ENCODE measurements around the gene FFAR1. TPM values are rescaled to one million over a fixed set of nuclear protein-coding genes. Genes with fewer than 3 reads are reported as not detected.

Gene FFAR1
- total RNA-seq, 2 donors from 2014 or later = 0.19 to 0.36 TPM

GRCh38 chr19:35321291-35321690 lies 26.4 kb upstream of the FFAR1 start:
- Mint-ChIP-seq H3K9me3 (no peaks in the 10 kb centered on the region), H3K4me1 (ENCODE audit: low read depth in 2 of 2) (peaks cover 6 to 17% of the 10 kb centered on the region in 2 donors), H3K36me3 (no peaks in the 10 kb centered on the region), H3K27ac (peak overlapping the region in 1 of 2 donors; percentile 63), H3K4me3 (no peak overlapping the region), H3K27me3 (peaks cover 10 to 20% of the 10 kb centered on the region in 2 donors)
- no peak for DNase-seq (ENCODE audit: low spot score)
- no peak for ATAC-seq

- Mint-ChIP-seq H3K27me3 (peaks cover 10 to 22% of the 10 kb centered on the region in 2 donors), H3K4me3 (no peak overlapping the region), H3K27ac (peak overlapping the region in 1 of 2 donors; percentile 63), H3K9me3 (no peaks in the 10 kb centered on the region), H3K4me1 (ENCODE audit: low read depth in 2 of 2) (peaks cover 6 to 17% of the 10 kb centered on the region in 2 donors), H3K36me3 (no peaks in the 10 kb centered on the region)
- no peak for ATAC-seq
- DNase-seq (ENCODE audit: low spot score) = no peak
Measured at GRCh38 chr19:35322014-35322413, 25.7 kb upstream of the FFAR1 start.

- Mint-ChIP-seq H3K4me3 (no peak overlapping the region), H3K4me1 (ENCODE audit: low read depth in 2 of 2) (peaks cover 8 to 18% of the 10 kb centered on the region in 2 donors), H3K9me3 (no peaks in the 10 kb centered on the region), H3K27ac (peak overlapping the region in 1 of 2 donors; percentile 19), H3K36me3 (no peaks in the 10 kb centered on the region), H3K27me3 (peaks cover 26 to 34% of the 10 kb centered on the region in 2 donors)
- ATAC-seq (no peak), DNase-seq (ENCODE audit: low spot score) (no peak)
Measured at GRCh38 chr19:35327642-35328041, 20.1 kb upstream of the FFAR1 start.

DNA sequence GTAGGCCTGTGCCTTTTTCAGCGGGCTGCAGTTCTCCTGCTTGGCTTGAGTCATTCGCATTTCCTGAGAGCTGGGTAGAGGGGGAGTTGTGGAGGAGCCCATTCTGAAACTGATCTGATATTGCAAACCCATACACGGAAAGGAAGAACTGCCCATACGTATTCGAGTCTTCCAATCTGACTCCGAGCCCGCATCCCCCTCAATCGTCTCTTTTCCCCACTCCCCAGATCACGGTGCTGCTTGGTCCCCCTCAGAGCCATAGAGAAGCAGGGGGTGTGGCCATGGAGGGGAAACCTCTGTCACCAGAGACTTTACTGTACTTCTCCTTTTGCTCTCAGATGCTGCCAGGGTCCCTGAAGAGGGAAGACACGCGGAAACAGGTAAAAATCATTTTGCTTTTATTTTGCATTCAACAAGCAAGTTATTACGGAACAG lies 18.8 kb upstream of the FFAR1 start, which contains the start of gene CD22:
Gene CD22, plus strand, starts transcription at position 337 of the 435 bp plus-strand sequence. CDS start 2,854 bp downstream, outside the sequence.
- Mint-ChIP-seq H3K27me3 (peaks cover 28 to 33% of the 10 kb centered on the region in 2 donors), H3K36me3 (no peaks in the 10 kb centered on the region), H3K4me3 (peak within 1 kb of the TSS; percentile 40), H3K9me3 (no peaks in the 10 kb centered on the region), H3K27ac (peak within 1 kb of the TSS in 1 of 2 donors; percentile 78), H3K4me1 (ENCODE audit: low read depth in 2 of 2) (peaks cover 8 to 22% of the 10 kb centered on the region in 2 donors)
- ATAC-seq = peak in 1 of 2 donors; percentile 32
- DNase-seq (ENCODE audit: low spot score) = no peak

DNA sequence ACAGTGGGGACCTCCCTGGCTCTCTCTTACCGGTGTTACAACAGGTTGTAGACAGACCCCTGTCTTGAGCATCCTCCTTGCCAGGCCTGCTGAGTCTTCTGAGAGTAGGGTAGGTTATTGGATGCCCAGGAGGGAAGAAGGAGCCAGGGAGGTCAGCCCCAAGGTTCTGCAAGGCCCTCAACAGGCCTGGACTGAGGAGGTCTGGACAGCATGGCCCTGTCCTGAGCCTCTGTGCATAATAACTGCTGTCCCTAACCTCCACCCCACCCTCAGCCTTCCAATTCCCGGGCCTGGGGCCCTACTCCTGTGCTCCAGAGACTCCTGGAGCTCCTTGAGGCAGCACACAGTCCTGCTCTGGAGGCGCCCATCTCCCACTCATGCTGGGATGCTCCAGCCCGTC lies 18.4 kb upstream of the FFAR1 start:
- Mint-ChIP-seq H3K9me3 (no peaks in the 10 kb centered on the region), H3K36me3 (no peaks in the 10 kb centered on the region), H3K27ac (peak overlapping the region in 1 of 2 donors; percentile 78), H3K27me3 (peaks cover 27 to 38% of the 10 kb centered on the region in 2 donors), H3K4me3 (peak overlapping the region; percentile 40), H3K4me1 (ENCODE audit: low read depth in 2 of 2) (peaks cover 13 to 18% of the 10 kb centered on the region in 2 donors)
- ATAC-seq (peak in 1 of 2 donors; percentile 27), DNase-seq (ENCODE audit: low spot score) (no peak)

DNA sequence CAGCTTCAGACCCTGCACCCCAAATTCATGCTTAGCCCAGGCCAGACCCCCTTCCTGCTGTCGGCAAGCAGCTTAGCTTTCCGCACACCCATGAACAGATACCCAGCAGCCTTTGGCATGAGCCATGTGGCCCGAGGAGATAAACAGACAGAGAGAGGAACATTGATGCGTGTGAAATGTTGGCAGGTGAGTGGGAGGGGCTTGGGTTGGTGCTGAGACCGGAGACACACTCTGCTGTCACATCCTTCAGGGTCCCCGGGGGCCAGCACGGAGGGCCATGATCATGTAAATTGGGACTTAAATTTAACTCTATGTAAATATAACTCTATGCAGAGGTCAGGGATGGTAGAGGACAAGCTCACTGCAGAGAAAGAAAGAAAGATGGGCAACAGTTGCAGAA lies 17.2 kb upstream of the FFAR1 start:
- Mint-ChIP-seq H3K36me3 (no peaks in the 10 kb centered on the region), H3K4me3 (no peak overlapping the region), H3K4me1 (ENCODE audit: low read depth in 2 of 2) (peaks cover 19 to 21% of the 10 kb centered on the region in 2 donors), H3K9me3 (no peaks in the 10 kb centered on the region), H3K27me3 (peaks cover 27 to 37% of the 10 kb centered on the region in 2 donors), H3K27ac (peak overlapping the region in 1 of 2 donors; percentile 80)
- DNase-seq (ENCODE audit: low spot score) = no peak
- ATAC-seq = no peak

DNA sequence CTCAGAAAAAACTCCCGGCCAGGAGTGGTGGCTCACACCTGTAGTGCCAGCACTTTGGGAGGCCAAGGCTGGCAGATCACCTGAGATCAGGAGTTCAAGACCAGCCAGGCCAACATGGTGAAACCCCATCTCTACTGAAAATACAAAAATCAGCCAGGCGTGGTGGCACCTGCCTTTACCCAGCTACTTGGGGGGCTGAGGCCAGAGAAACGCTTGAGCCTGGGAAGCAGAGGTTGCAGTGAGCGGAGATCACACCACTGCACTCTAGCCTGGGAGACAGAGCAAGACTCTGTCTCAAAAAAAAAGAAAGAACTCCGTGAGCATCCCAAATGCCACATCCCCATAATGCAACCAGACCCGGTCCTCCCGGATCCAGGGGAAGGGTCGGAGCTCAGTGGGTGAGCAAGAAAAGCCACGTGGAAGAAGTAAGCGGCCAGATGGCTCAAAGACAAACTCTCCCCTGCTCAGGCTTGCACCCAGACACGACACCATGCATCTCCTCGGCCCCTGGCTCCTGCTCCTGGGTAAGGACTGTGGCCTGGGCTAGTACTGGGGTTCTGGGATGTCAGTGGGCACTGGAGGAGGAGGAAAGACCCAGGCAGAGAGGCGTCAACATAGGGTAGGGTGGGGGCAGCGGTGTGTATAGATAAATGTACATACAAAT lies 16.0 kb upstream of the FFAR1 start:
- Mint-ChIP-seq H3K27me3 (peaks cover 23 to 27% of the 10 kb centered on the region in 2 donors), H3K36me3 (no peaks in the 10 kb centered on the region), H3K4me3 (no peak overlapping the region), H3K9me3 (no peaks in the 10 kb centered on the region), H3K27ac (peak overlapping the region in 1 of 2 donors; percentile 57), H3K4me1 (ENCODE audit: low read depth in 2 of 2) (peaks cover 19 to 24% of the 10 kb centered on the region in 2 donors)
- no peak for ATAC-seq
- DNase-seq (ENCODE audit: low spot score) = no peak

DNA sequence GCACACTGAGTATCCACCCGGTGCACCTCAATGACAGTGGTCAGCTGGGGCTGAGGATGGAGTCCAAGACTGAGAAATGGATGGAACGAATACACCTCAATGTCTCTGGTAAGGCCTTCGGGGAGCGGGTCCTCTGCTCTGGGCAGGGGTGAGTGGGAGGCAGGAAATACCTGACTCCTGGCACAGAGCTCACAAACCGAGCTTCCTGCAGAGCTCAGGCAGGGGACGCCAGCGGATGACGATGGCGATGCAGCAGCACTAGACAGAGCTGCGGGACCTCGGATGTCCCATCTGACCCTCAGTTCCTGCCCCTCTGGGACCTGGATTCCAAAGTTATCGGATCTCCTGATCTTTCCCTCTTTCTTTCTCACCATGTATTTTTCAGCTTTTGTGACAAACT lies 14.9 kb upstream of the FFAR1 start:
- peak overlapping the region; percentile 12 for H3K4me3 Mint-ChIP-seq
- no peaks in the 10 kb centered on the region for H3K9me3 Mint-ChIP-seq
- H3K36me3 Mint-ChIP-seq = no peaks in the 10 kb centered on the region
- peaks cover 19 to 24% of the 10 kb centered on the region in 2 donors for H3K4me1 Mint-ChIP-seq (ENCODE audit: low read depth in 2 of 2)
- peaks cover 21 to 27% of the 10 kb centered on the region in 2 donors for H3K27me3 Mint-ChIP-seq
- DNase-seq (ENCODE audit: low spot score) (no peak), ATAC-seq (no peak)
- peak overlapping the region in 1 of 2 donors; percentile 48 for H3K27ac Mint-ChIP-seq

- no peaks in the 10 kb centered on the region for H3K9me3 Mint-ChIP-seq
- no peak for ATAC-seq
- H3K4me3 Mint-ChIP-seq = peak overlapping the region; percentile 1
- H3K27ac Mint-ChIP-seq = peak overlapping the region; percentile 80 to 82
- DNase-seq (ENCODE audit: low spot score) = no peak
- peaks cover 11 to 17% of the 10 kb centered on the region in 2 donors for H3K4me1 Mint-ChIP-seq (ENCODE audit: low read depth in 2 of 2)
- peaks cover 14 to 20% of the 10 kb centered on the region in 2 donors for H3K27me3 Mint-ChIP-seq
- H3K36me3 Mint-ChIP-seq = no peaks in the 10 kb centered on the region
Measured at GRCh38 chr19:35334144-35334753, 13.5 kb upstream of the FFAR1 start.

GRCh38 chr19:35336166-35336955 lies 11.3 kb upstream of the FFAR1 start:
- H3K4me1 Mint-ChIP-seq (ENCODE audit: low read depth in 2 of 2) = peaks cover 11 to 14% of the 10 kb centered on the region in 2 donors
- ATAC-seq (no peak), DNase-seq (ENCODE audit: low spot score) (peak; percentile 56)
- H3K27me3 Mint-ChIP-seq = peaks cover 7 to 8% of the 10 kb centered on the region in 2 donors
- H3K4me3 Mint-ChIP-seq = no peak overlapping the region
- H3K27ac Mint-ChIP-seq = peak overlapping the region; percentile 80 to 82
- no peaks in the 10 kb centered on the region for H3K9me3 Mint-ChIP-seq
- no peaks in the 10 kb centered on the region for H3K36me3 Mint-ChIP-seq

DNA sequence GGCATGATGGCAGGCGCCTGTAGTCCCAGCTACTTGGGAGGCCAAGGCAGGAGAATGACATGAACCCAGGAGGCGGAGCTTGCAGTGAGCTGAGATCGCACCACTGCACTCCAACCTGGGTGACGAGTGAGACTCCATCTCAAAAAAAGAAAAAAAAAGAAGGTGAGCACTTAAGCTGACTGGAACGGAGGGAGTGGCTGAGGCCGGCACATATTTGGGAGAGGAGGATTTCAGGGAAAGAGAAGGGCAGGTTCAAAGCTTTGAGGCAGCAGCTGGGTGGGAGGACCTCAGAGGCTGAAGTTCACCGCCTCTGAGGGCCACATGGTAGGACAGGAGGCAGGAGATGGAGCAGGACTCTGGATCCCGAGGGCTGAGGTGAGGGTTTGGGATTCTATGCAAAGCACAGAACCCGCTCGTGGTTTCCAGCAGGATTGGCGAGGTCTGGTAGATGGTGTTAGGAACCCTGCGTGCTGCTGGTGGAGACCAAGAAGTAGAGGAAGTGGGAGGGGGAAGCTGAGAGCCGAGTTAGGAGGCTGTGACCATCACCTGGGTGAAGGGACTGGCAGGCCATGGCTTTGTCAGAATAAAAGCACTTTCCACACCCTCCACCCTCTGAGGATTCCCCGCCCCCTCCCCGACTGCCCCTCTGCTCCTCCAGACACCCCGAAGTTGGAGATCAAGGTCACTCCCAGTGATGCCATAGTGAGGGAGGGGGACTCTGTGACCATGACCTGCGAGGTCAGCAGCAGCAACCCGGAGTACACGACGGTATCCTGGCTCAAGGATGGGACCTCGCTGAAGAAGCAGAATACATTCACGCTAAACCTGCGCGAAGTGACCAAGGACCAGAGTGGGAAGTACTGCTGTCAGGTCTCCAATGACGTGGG lies 10.4 kb upstream of the FFAR1 start:
- peaks cover 10 to 11% of the 10 kb centered on the region in 2 donors for H3K27me3 Mint-ChIP-seq
- no peak overlapping the region for H3K4me3 Mint-ChIP-seq
- no peaks in the 10 kb centered on the region for H3K9me3 Mint-ChIP-seq
- DNase-seq (ENCODE audit: low spot score) = peak; percentile 12
- peaks cover 18 to 20% of the 10 kb centered on the region in 2 donors for H3K4me1 Mint-ChIP-seq (ENCODE audit: low read depth in 2 of 2)
- ATAC-seq = no peak
- H3K27ac Mint-ChIP-seq = peak overlapping the region in 1 of 2 donors; percentile 53
- H3K36me3 Mint-ChIP-seq = no peaks in the 10 kb centered on the region

DNA sequence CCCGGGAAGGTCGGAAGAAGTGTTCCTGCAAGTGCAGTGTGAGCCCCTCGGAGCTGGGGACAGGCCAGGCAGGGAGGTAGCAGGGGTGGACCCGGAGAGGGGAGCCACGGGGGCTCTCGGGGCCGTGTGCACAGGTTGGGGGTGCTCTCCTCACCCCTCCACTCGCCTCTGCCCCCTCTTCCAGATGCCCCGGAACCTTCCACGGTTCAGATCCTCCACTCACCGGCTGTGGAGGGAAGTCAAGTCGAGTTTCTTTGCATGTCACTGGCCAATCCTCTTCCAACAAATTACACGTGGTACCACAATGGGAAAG lies 9.8 kb upstream of the FFAR1 start:
- H3K27me3 Mint-ChIP-seq = peaks cover 15% of the 10 kb centered on the region in 2 donors
- H3K4me3 Mint-ChIP-seq = no peak overlapping the region
- peak; percentile 53 for DNase-seq (ENCODE audit: low spot score)
- no peak for ATAC-seq
- H3K36me3 Mint-ChIP-seq = no peaks in the 10 kb centered on the region
- H3K9me3 Mint-ChIP-seq = no peaks in the 10 kb centered on the region
- H3K4me1 Mint-ChIP-seq (ENCODE audit: low read depth in 2 of 2) = peaks cover 21 to 22% of the 10 kb centered on the region in 2 donors
- H3K27ac Mint-ChIP-seq = no peak overlapping the region

DNA sequence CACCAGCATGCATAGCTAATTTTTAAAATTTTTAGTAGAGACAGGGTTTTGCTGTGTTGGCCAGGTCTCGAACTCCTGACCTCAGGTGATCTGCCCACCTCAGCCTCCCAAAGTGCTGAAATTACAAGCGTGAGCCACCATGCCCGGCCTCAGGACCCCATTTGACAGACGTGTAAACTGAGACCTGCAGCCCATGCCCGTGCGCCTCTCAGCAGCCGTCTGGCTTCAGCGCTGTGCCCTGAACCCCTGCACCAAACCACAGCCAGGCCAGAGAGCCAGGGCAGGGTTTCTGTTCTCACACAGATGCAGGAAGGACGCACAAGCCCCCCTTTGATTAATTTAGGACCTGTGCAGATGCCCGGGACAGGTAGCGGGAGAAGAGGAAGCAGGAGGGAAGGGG lies 7.3 kb upstream of the FFAR1 start:
- ATAC-seq (no peak), DNase-seq (ENCODE audit: low spot score) (peak; percentile 12)
- no peak overlapping the region for H3K4me3 Mint-ChIP-seq
- H3K36me3 Mint-ChIP-seq = no peaks in the 10 kb centered on the region
- no peak overlapping the region for H3K27ac Mint-ChIP-seq
- peaks cover 10 to 17% of the 10 kb centered on the region in 2 donors for H3K4me1 Mint-ChIP-seq (ENCODE audit: low read depth in 2 of 2)
- H3K9me3 Mint-ChIP-seq = no peaks in the 10 kb centered on the region
- H3K27me3 Mint-ChIP-seq = peaks cover 11 to 15% of the 10 kb centered on the region in 2 donors
